ENCODE measurements around the gene NCKAP5. TPM values are rescaled to one million over a fixed set of nuclear protein-coding genes. Genes with fewer than 3 reads are reported as not detected.

The NCKAP5 gene
- total RNA-seq, 1 donor from 2014 or later, result 2.7 TPM

- no peak overlapping the region for H3K27ac ChIP-seq (ENCODE audit: low read depth, low read length)
- H3K27me3 ChIP-seq (ENCODE audit: insufficient read depth, low read length), result peaks cover 3% of the 10 kb centered on the region
- H3K4me3 ChIP-seq (ENCODE audit: insufficient read depth, low read depth, low read length), result peak overlapping the region; percentile 48
- Mint-ChIP-seq H3K4me1 (ENCODE audit: low read depth, unreplicated experiment) (peaks cover 3% of the 10 kb centered on the region), H3K27ac (ENCODE audit: unreplicated experiment) (no peak overlapping the region), H3K4me3 (ENCODE audit: unreplicated experiment) (peak overlapping the region; percentile 83), H3K36me3 (ENCODE audit: low read depth, unreplicated experiment) (no peaks in the 10 kb centered on the region), H3K9me3 (ENCODE audit: unreplicated experiment) (no peaks in the 10 kb centered on the region), H3K27me3 (ENCODE audit: low read depth, unreplicated experiment) (peaks cover 11% of the 10 kb centered on the region)
- no peaks in the 10 kb centered on the region for H3K9me3 ChIP-seq (ENCODE audit: insufficient read depth, low read depth, low read length)
- FAIRE-seq, result no peak
- H3K9ac ChIP-seq (ENCODE audit: low read length), result peak overlapping the region; percentile 23
- H2AFZ ChIP-seq (ENCODE audit: low read depth, low read length), result peak overlapping the region; percentile 42
- no peak for DNase-seq (ENCODE audit: low read depth)
- H4K20me1 ChIP-seq (ENCODE audit: insufficient read depth, low read length), result no peaks in the 10 kb centered on the region
- peaks cover 7% of the 10 kb centered on the region for H3K4me1 ChIP-seq (ENCODE audit: insufficient read depth, low read length)
- TF ChIP-seq EZH2 (IDR thresholded peaks at IDR 0.05; ENCODE audit: insufficient read depth, low read length), result no peak
- H3K4me2 ChIP-seq (ENCODE audit: low read length), result peak overlapping the region; percentile 90
- H3K36me3 ChIP-seq (ENCODE audit: insufficient read depth, low read length), result no peaks in the 10 kb centered on the region
- H3K79me2 ChIP-seq (ENCODE audit: insufficient read depth, low read length), result no peaks in the 10 kb centered on the region
These were observed 301.2 kb downstream of the NCKAP5 start for GRCh38 chr2:133266926-133267590.

GRCh38 chr2:133266041-133266925 is 302.0 kb downstream of the NCKAP5 start:
- H3K27me3 ChIP-seq (ENCODE audit: insufficient read depth, low read length), result peaks cover 3% of the 10 kb centered on the region
- peak overlapping the region; percentile 55 for H3K4me3 ChIP-seq (ENCODE audit: insufficient read depth, low read depth, low read length)
- Mint-ChIP-seq H3K27me3 (ENCODE audit: low read depth, unreplicated experiment) (peaks cover 11% of the 10 kb centered on the region), H3K4me1 (ENCODE audit: low read depth, unreplicated experiment) (peaks cover 3% of the 10 kb centered on the region), H3K4me3 (ENCODE audit: unreplicated experiment) (peak overlapping the region; percentile 83), H3K9me3 (ENCODE audit: unreplicated experiment) (no peaks in the 10 kb centered on the region), H3K36me3 (ENCODE audit: low read depth, unreplicated experiment) (no peaks in the 10 kb centered on the region), H3K27ac (ENCODE audit: unreplicated experiment) (no peak overlapping the region)
- H3K4me1 ChIP-seq (ENCODE audit: insufficient read depth, low read length), result peaks cover 7% of the 10 kb centered on the region
- H3K27ac ChIP-seq (ENCODE audit: low read depth, low read length), result no peak overlapping the region
- FAIRE-seq (no peak), DNase-seq (ENCODE audit: low read depth) (peak; percentile 29)
- peak overlapping the region; percentile 44 for H3K9ac ChIP-seq (ENCODE audit: low read length)
- no peaks in the 10 kb centered on the region for H4K20me1 ChIP-seq (ENCODE audit: insufficient read depth, low read length)
- no peaks in the 10 kb centered on the region for H3K79me2 ChIP-seq (ENCODE audit: insufficient read depth, low read length)
- H3K36me3 ChIP-seq (ENCODE audit: insufficient read depth, low read length), result no peaks in the 10 kb centered on the region
- H2AFZ ChIP-seq (ENCODE audit: low read depth, low read length), result peak overlapping the region; percentile 84
- no peak for TF ChIP-seq CTCF (IDR thresholded peaks at IDR 0.05; ENCODE audit: insufficient read depth, low read depth, low read length)
- H3K9me3 ChIP-seq (ENCODE audit: insufficient read depth, low read depth, low read length), result no peaks in the 10 kb centered on the region
- peak overlapping the region; percentile 90 for H3K4me2 ChIP-seq (ENCODE audit: low read length)

GRCh38 chr2:133265432-133265949 is 302.8 kb downstream of the NCKAP5 start:
- H3K36me3 ChIP-seq (ENCODE audit: insufficient read depth, low read length), result no peaks in the 10 kb centered on the region
- Mint-ChIP-seq H3K4me3 (ENCODE audit: unreplicated experiment) (peak overlapping the region; percentile 68), H3K9me3 (ENCODE audit: unreplicated experiment) (no peaks in the 10 kb centered on the region), H3K4me1 (ENCODE audit: low read depth, unreplicated experiment) (peaks cover 3% of the 10 kb centered on the region), H3K36me3 (ENCODE audit: low read depth, unreplicated experiment) (no peaks in the 10 kb centered on the region), H3K27me3 (ENCODE audit: low read depth, unreplicated experiment) (peaks cover 11% of the 10 kb centered on the region), H3K27ac (ENCODE audit: unreplicated experiment) (no peak overlapping the region)
- H3K9me3 ChIP-seq (ENCODE audit: insufficient read depth, low read depth, low read length), result no peaks in the 10 kb centered on the region
- H2AFZ ChIP-seq (ENCODE audit: low read depth, low read length), result no peak overlapping the region
- H3K4me3 ChIP-seq (ENCODE audit: insufficient read depth, low read depth, low read length), result no peak overlapping the region
- FAIRE-seq, result no peak
- TF ChIP-seq CTCF (IDR thresholded peaks at IDR 0.05; ENCODE audit: insufficient read depth, low read depth, low read length), result no peak
- TF ChIP-seq EZH2 (IDR thresholded peaks at IDR 0.05; ENCODE audit: insufficient read depth, low read length), result no peak
- H3K4me2 ChIP-seq (ENCODE audit: low read length), result peak overlapping the region; percentile 90
- no peak overlapping the region for H3K27ac ChIP-seq (ENCODE audit: low read depth, low read length)
- no peaks in the 10 kb centered on the region for H3K79me2 ChIP-seq (ENCODE audit: insufficient read depth, low read length)
- no peaks in the 10 kb centered on the region for H4K20me1 ChIP-seq (ENCODE audit: insufficient read depth, low read length)
- H3K4me1 ChIP-seq (ENCODE audit: insufficient read depth, low read length), result peaks cover 7% of the 10 kb centered on the region
- no peak overlapping the region for H3K9ac ChIP-seq (ENCODE audit: low read length)
- peaks cover 3% of the 10 kb centered on the region for H3K27me3 ChIP-seq (ENCODE audit: insufficient read depth, low read length)
- DNase-seq (ENCODE audit: low read depth), result no peak
